Keratinocyte (primary cell): ENCODE results near the gene SATB2. TPM values are rescaled to one million over a fixed set of nuclear protein-coding genes. Genes with fewer than 3 reads are reported as not detected.

Experiments used
- DNase-seq: peaks from one replicate; pipeline ENCODE4 v3.0.0-alpha.2; 2011; ENCODE audit warnings: low read depth, missing footprints, low spot score
- FAIRE-seq: peaks from 2 replicates; lab custom pipeline; 2011; peaks lifted over from hg19 to GRCh38; lab: Jason Lieb, UNC
- H2AFZ ChIP-seq: 2 replicates; pipeline ENCODE4 v1.6.0; 2012; ENCODE audit warnings: low read length, control low read depth, inconsistent platforms; ENCODE audit not compliant: control insufficient read depth
- H3K27ac ChIP-seq: 2 replicates; pipeline ENCODE4 v1.5.1; 2011; ENCODE audit warnings: low read length; ENCODE audit not compliant: control insufficient read depth, insufficient read depth
- H3K27me3 ChIP-seq: 3 replicates; pipeline ENCODE4 v1.6.0; 2011; ENCODE audit warnings: low read length; ENCODE audit not compliant: control insufficient read depth, insufficient read depth; ENCODE audit errors: extremely low read depth
- H3K36me3 ChIP-seq, 2 experiments: 2 replicates in 1 of 2; 3 replicates in 1 of 2; pipeline ENCODE4 v1.5.1; 2011; ENCODE audit warnings: low read length in 2 of 2, mild to moderate bottlenecking in 1 of 2; ENCODE audit not compliant: control insufficient read depth in 2 of 2, insufficient read depth in 2 of 2; ENCODE audit errors: extremely low read depth in 1 of 2
- H3K4me1 ChIP-seq: 3 replicates; pipeline ENCODE4 v1.5.1; 2011; ENCODE audit warnings: low read length; ENCODE audit not compliant: control insufficient read depth, insufficient read depth; ENCODE audit errors: extremely low read depth
- H3K4me2 ChIP-seq: 3 replicates; pipeline ENCODE4 v1.6.0; 2011; ENCODE audit warnings: low read depth, low read length; ENCODE audit not compliant: control insufficient read depth, insufficient read depth; ENCODE audit errors: extremely low read depth
- H3K4me3 ChIP-seq, 3 experiments: fragments of 200-600 bp in 1 of 3; sonication (generic) in 1 of 3; 2 replicates in 2 of 3; 3 replicates in 1 of 3; pipeline ENCODE4 v1.5.1; 2011 to 2016; ENCODE audit warnings: low read length in 3 of 3, mild to moderate bottlenecking in 3 of 3, control low read depth in 2 of 3, inconsistent platforms in 1 of 3, low read depth in 1 of 3, mixed read lengths in 1 of 3, mixed run types in 1 of 3, moderate library complexity in 1 of 3; ENCODE audit not compliant: control insufficient read depth in 2 of 3, insufficient read depth in 2 of 3; ENCODE audit errors: extremely low read depth in 1 of 3
- H3K79me2 ChIP-seq: 2 replicates; pipeline ENCODE4 v1.6.0; 2012; ENCODE audit warnings: low read length; ENCODE audit not compliant: control insufficient read depth, insufficient read depth
- H3K9ac ChIP-seq: 3 replicates; pipeline ENCODE4 v1.6.0; 2011; ENCODE audit warnings: low read length; ENCODE audit not compliant: control insufficient read depth, insufficient read depth; ENCODE audit errors: extremely low read depth
- H3K9me1 ChIP-seq: 3 replicates; pipeline ENCODE4 v1.6.0; 2011; ENCODE audit warnings: low read length; ENCODE audit not compliant: control insufficient read depth, insufficient read depth; ENCODE audit errors: extremely low read depth
- H3K9me3 ChIP-seq: 2 replicates; pipeline ENCODE4 v1.5.1; 2012; ENCODE audit warnings: low read depth, low read length; ENCODE audit not compliant: control insufficient read depth
- H4K20me1 ChIP-seq: 3 replicates; pipeline ENCODE4 v1.6.0; 2011; ENCODE audit warnings: low read length; ENCODE audit not compliant: control insufficient read depth, insufficient read depth; ENCODE audit errors: extremely low read depth
- EZH2 ChIP-seq: IDR thresholded peaks from one replicate; pipeline ENCODE4 v1.6.1; 2012; ENCODE audit warnings: inconsistent platforms, mild to moderate bottlenecking, low read length, moderate library complexity
- dilution Hi-C: fragments of 300-500 bp; cut with MboI; formaldehyde crosslinking; loops from one replicate; pipeline ENCODE4 v1.7.0; 2020; ENCODE audit warnings: low sequenced_read_pairs; ENCODE audit not compliant: extremely low pct_ligation_motif_present
- polyA plus RNA-seq, 5 experiments: library from polyadenylated mRNA; depleted of rRNA in 3 of 5; stranded (reverse) in 3 of 5; stranded (forward) in 1 of 5; unstranded in 1 of 5; fragments of >200 nt; gene quantifications; 1 replicate in 1 of 5; 2 replicates in 3 of 5; 3 replicates in 1 of 5; pipeline versions ENCODE4 v1.2.1 to v1.2.3, GENCODE V29; 2011 to 2012; ENCODE audit warnings: missing spikeins in 2 of 5, low read depth in 1 of 5, low replicate concordance in 1 of 5
- TF ChIP-seq, protein P1 (sequence below), 3 experiments: IDR thresholded peaks in 1 of 3; conservative IDR thresholded peaks in 1 of 3; optimal IDR thresholded peaks in 1 of 3; 2 replicates in 2 of 3; 3 replicates in 1 of 3; pipeline versions ENCODE3 to v1.5.1; 2011; ENCODE audit warnings: low read length in 3 of 3, mild to moderate bottlenecking in 3 of 3, moderate library complexity in 2 of 3, control low read depth in 1 of 3, inconsistent platforms in 1 of 3; ENCODE audit not compliant: insufficient read depth in 2 of 3; ENCODE audit errors: extremely low read depth in 1 of 3

Gene SATB2
- polyA plus RNA-seq, 1 donor (not counting 4 experiments of a cell fraction or from before 2014, with no cell fraction given) = 1.4 TPM

DNA sequence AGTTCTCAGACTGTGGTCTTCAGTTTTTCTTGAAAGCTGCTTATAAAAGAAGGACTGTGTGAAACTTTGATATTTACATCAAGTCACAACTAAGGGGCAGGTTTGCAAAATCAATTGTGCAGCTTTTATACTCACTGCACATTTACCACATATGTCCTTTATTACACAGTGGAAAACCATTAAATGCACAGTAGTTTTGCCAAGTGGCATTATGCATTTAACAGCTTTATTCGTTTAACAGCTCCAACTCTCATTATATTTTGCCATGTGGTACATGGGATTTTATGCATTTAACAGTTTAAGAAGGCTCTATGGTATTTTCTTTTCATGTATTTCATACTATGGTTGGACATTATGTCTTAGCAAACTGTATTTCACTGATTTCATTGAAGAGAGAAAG lies 135.6 kb downstream of the SATB2 start:
- Histone ChIP-seq H2AFZ (no peak overlapping the region), H3K9me3 (no peaks in the 10 kb centered on the region), H3K4me2 (no peak overlapping the region), H4K20me1 (no peaks in the 10 kb centered on the region), H3K79me2 (no peaks in the 10 kb centered on the region), H3K9me1 (no peaks in the 10 kb centered on the region), H3K27ac (no peak overlapping the region), H3K36me3 (no peaks in the 10 kb centered on the region), H3K27me3 (no peaks in the 10 kb centered on the region), H3K4me1 (no peaks in the 10 kb centered on the region), H3K9ac (no peak overlapping the region), H3K4me3 (no peak overlapping the region)
- FAIRE-seq = no peak
- DNase-seq = no peak
- TF ChIP-seq, protein P1, sequence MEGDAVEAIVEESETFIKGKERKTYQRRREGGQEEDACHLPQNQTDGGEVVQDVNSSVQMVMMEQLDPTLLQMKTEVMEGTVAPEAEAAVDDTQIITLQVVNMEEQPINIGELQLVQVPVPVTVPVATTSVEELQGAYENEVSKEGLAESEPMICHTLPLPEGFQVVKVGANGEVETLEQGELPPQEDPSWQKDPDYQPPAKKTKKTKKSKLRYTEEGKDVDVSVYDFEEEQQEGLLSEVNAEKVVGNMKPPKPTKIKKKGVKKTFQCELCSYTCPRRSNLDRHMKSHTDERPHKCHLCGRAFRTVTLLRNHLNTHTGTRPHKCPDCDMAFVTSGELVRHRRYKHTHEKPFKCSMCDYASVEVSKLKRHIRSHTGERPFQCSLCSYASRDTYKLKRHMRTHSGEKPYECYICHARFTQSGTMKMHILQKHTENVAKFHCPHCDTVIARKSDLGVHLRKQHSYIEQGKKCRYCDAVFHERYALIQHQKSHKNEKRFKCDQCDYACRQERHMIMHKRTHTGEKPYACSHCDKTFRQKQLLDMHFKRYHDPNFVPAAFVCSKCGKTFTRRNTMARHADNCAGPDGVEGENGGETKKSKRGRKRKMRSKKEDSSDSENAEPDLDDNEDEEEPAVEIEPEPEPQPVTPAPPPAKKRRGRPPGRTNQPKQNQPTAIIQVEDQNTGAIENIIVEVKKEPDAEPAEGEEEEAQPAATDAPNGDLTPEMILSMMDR (optimal IDR thresholded peaks at IDR 0.05 in 1 of 3, IDR thresholded peaks at IDR 0.05 in 1 of 3, conservative IDR thresholded peaks at IDR 0.05 in 1 of 3; ENCODE audit: extremely low read depth in 1 of 3, insufficient read depth in 2 of 3, low read length in 3 of 3) = no peak
- TF ChIP-seq EZH2 = no peak
- dilution Hi-C loops = no loop called here

DNA sequence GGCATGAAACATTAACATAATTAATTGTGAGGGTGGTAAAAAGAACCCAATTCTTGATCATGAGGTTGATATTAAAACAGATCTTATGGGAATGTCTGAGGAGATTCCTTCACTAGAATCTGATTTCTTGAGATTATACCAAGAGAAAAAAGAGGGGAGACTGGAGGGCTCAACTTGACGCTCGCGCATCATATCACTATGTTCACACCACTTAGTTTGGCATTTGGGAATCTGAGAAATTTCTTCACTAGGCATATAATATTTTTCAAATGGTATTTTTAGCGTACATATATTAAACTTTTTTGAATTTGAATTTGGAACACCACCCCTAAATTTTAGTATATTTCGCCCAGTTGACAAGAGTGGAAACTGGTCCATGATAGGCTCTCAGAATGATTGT lies 140.1 kb downstream of the SATB2 start:
- Histone ChIP-seq H3K9ac (no peak overlapping the region), H3K4me3 (no peak overlapping the region), H3K27me3 (no peaks in the 10 kb centered on the region), H3K4me1 (no peaks in the 10 kb centered on the region), H3K4me2 (no peak overlapping the region), H2AFZ (no peak overlapping the region), H3K9me3 (no peaks in the 10 kb centered on the region), H3K79me2 (no peaks in the 10 kb centered on the region), H3K27ac (no peak overlapping the region), H3K36me3 (no peaks in the 10 kb centered on the region), H3K9me1 (no peaks in the 10 kb centered on the region), H4K20me1 (no peaks in the 10 kb centered on the region)
- no peak for FAIRE-seq
- TF ChIP-seq, protein P1 (optimal IDR thresholded peaks at IDR 0.05 in 1 of 3, IDR thresholded peaks at IDR 0.05 in 1 of 3, conservative IDR thresholded peaks at IDR 0.05 in 1 of 3; ENCODE audit: extremely low read depth in 1 of 3, insufficient read depth in 2 of 3, low read length in 3 of 3) = no peak
- no peak for TF ChIP-seq EZH2
- dilution Hi-C loops = no loop called here
- no peak for DNase-seq
